Panc1 (cell line): ENCODE measurements around the gene MARCHF9. TPM values are rescaled to one million over a fixed set of nuclear protein-coding genes. Genes with fewer than 3 reads are reported as not detected.

Experiments used
- ATAC-seq: fragments of 200-7000 bp; cut with Tn5 transposase; 2 replicates; pipeline ENCODE4 v1.9.1; 2020; ENCODE audit warnings: mild to moderate bottlenecking, moderate library complexity
- BruUV-seq: library from RNA; stranded (reverse); fragments of 400-500 nt; replicated peaks from 2 replicates; lab custom pipeline; 2021; lab: Mats Ljungman, UMichigan
- CTCF ChIA-PET: fragments of 300-600 bp; sonication (Branson Sonifier 250); formaldehyde crosslinking; loops from one replicate; lab custom pipeline; 2022; ENCODE audit warnings: antibody characterized with exemption; lab: Charles Lee
- POLR2A ChIA-PET: fragments of 300-600 bp; sonication (Branson Sonifier 250); formaldehyde crosslinking; loops from one replicate; lab custom pipeline; 2022; ENCODE audit warnings: antibody characterized with exemption; lab: Charles Lee
- DNase-seq: peaks from one replicate; pipeline ENCODE4 v3.0.0-alpha.2; 2010; ENCODE audit warnings: low read depth, low spot score
- H3K27ac ChIP-seq: 2 replicates; pipeline ENCODE4 v1.5.1; 2011; ENCODE audit warnings: mild to moderate bottlenecking, low read length, inconsistent platforms
- H3K27me3 ChIP-seq: fragments of 200-500 bp; sonication (Bioruptor generic); 2 replicates; pipeline ENCODE4 v1.6.0; 2014; ENCODE audit warnings: low read length, inconsistent platforms; ENCODE audit not compliant: control insufficient read depth, insufficient read depth
- H3K36me3 ChIP-seq: fragments of 200-500 bp; sonication (Bioruptor generic); 2 replicates; pipeline ENCODE4 v1.5.1; 2014; ENCODE audit warnings: inconsistent platforms, mild to moderate bottlenecking, low read length, moderate library complexity; ENCODE audit not compliant: control insufficient read depth, insufficient read depth
- H3K4me1 ChIP-seq: 2 replicates; pipeline ENCODE4 v1.5.1; 2011; ENCODE audit warnings: inconsistent platforms, mild to moderate bottlenecking, low read length, moderate library complexity; ENCODE audit not compliant: control insufficient read depth, insufficient read depth
- H3K4me3 ChIP-seq, 2 experiments: 2 replicates each; pipeline ENCODE4 v1.5.1; 2011 to 2012; ENCODE audit warnings: low read depth in 2 of 2, low read length in 2 of 2, mild to moderate bottlenecking in 2 of 2, inconsistent platforms in 1 of 2, moderate library complexity in 1 of 2
- H3K9me3 ChIP-seq: fragments of 200-500 bp; sonication (Bioruptor generic); 2 replicates; pipeline ENCODE4 v1.5.1; 2014; ENCODE audit warnings: low read depth, mild to moderate bottlenecking, inconsistent platforms, low read length, moderate library complexity; ENCODE audit not compliant: control insufficient read depth, insufficient read depth
- CTCF ChIP-seq: fragments of 450-650 bp; IDR thresholded peaks from 2 replicates; pipeline ENCODE4 v1.5.1; 2017; ENCODE audit warnings: mild to moderate bottlenecking
- POLR2AphosphoS5 ChIP-seq: IDR thresholded peaks from 2 replicates; pipeline ENCODE4 v1.6.1; 2012; ENCODE audit warnings: mild to moderate bottlenecking, low read depth, low read length, moderate library complexity
- REST ChIP-seq, 2 experiments: IDR thresholded peaks; 2 replicates each; pipeline ENCODE4 v1.6.1; 2011 to 2012; ENCODE audit warnings: low read depth in 2 of 2, control low read depth in 1 of 2, low read length in 1 of 2, mild to moderate bottlenecking in 1 of 2, moderate library complexity in 1 of 2; ENCODE audit not compliant: insufficient read depth in 1 of 2
- SIN3A ChIP-seq: IDR thresholded peaks from 2 replicates; pipeline ENCODE4 v1.6.1; 2012; ENCODE audit warnings: low read depth, mild to moderate bottlenecking, low read length, moderate library complexity, borderline replicate concordance; ENCODE audit not compliant: insufficient read depth
- TCF7L2 ChIP-seq: IDR thresholded peaks from 2 replicates; pipeline ENCODE4 v1.6.1; 2011; ENCODE audit warnings: mild to moderate bottlenecking, low read depth, low read length, inconsistent platforms
- in situ Hi-C: cut with HindIII; loops from 2 replicates; pipeline ENCODE4 v1.10.0; 2016; ENCODE audit warnings: low sequenced_read_pairs, low pct_unique_long_range_greater_than_20kb
- intact Hi-C: fragments of 100-400 bp; cut with micrococcal nuclease; formaldehyde crosslinking; loops from one replicate; pipeline ENCODE4 v1.10.0; 2022; ENCODE audit not compliant: unreplicated experiment
- total RNA-seq: library from RNA; stranded (reverse); gene quantifications from one replicate; pipeline ENCODE4 v1.2.1, GENCODE V29; 2021; ENCODE audit not compliant: unreplicated experiment

The MARCHF9 gene
- total RNA-seq, 1 experiment from 2014 or later = 2.3 TPM

- no TSS peak for BruUV-seq
- H3K27me3 ChIP-seq = no peaks in the 10 kb centered on the region
- POLR2A ChIA-PET = interaction anchor here (1.4 kb wide), 1 partner anchor 9 kb away, joined by 4 read pairs; no protein-coding TSS in a partner anchor
- TF ChIP-seq TCF7L2 = no peak
- TF ChIP-seq POLR2AphosphoS5 = no peak
- TF ChIP-seq SIN3A = no peak
- DNase-seq (no peak), ATAC-seq (no peak)
- peak overlapping the region; percentile 74 to 98; a peak in 3 of 4 replicates for H3K4me3 ChIP-seq
- CTCF ChIA-PET = no interaction called here
- H3K9me3 ChIP-seq = no peaks in the 10 kb centered on the region
- in situ Hi-C loops = no loop called here
- H3K4me1 ChIP-seq = peaks cover 11% of the 10 kb centered on the region
- intact Hi-C loops = no loop called here
- no peak overlapping the region for H3K27ac ChIP-seq
- H3K36me3 ChIP-seq = peaks cover 18% of the 10 kb centered on the region
Measured at GRCh38 chr12:57746025-57746424, 8.9 kb upstream of the MARCHF9 start.

- no TSS peak for BruUV-seq
- Histone ChIP-seq H3K4me1 (peaks cover 18% of the 10 kb centered on the region), H3K36me3 (peaks cover 20% of the 10 kb centered on the region), H3K27me3 (no peaks in the 10 kb centered on the region), H3K9me3 (no peaks in the 10 kb centered on the region), H3K4me3 (no peak overlapping the region), H3K27ac (no peak overlapping the region)
- ChIA-PET CTCF (no interaction called here), POLR2A (no interaction called here)
- DNase-seq (no peak), ATAC-seq (no peak)
- TF ChIP-seq TCF7L2 (no peak), POLR2AphosphoS5 (no peak), REST (IDR thresholded peaks at IDR 0.05; ENCODE audit: insufficient read depth in 1 of 2, low read depth in 2 of 2, low read length in 1 of 2) (no peak), CTCF (no peak), SIN3A (no peak)
- in situ Hi-C loops (no loop called here), intact Hi-C loops (no loop called here)
Measured at GRCh38 chr12:57749061-57749460, 5.8 kb upstream of the MARCHF9 start.
